AG04450 (cell line): Measurements from ENCODE around the gene PPARG. TPM values are rescaled to one million over a fixed set of nuclear protein-coding genes. Genes with fewer than 3 reads are reported as not detected.
"Not testable (repeated sequence)": the region's sequence is repeated elsewhere in the genome, so short reads cannot be mapped to it uniquely, and the experiment has no call there.

ENCODE experiments used
- CTCF ChIA-PET: fragments of 300-600, 350-600 bp; formaldehyde crosslinking; extraction: SDS; loops from one replicate; lab custom pipeline; 2022; ENCODE audit warnings: antibody characterized with exemption, inconsistent platforms; lab: Charles Lee
- POLR2A ChIA-PET: fragments of 350-600 bp; formaldehyde crosslinking; extraction: SDS; loops from one replicate; lab custom pipeline; 2021; ENCODE audit warnings: antibody characterized with exemption, inconsistent platforms; lab: Yijun Ruan, JAX
- DNase-seq: peaks from one replicate; pipeline ENCODE4 v3.0.0-alpha.2; 2011; ENCODE audit warnings: low read depth, low spot score
- H3K27ac ChIP-seq: one replicate; pipeline ENCODE4 v1.5.1; 2012; ENCODE audit warnings: low read depth, low read length, control low read depth
- H3K27me3 ChIP-seq: one replicate; pipeline ENCODE4 v1.6.0; 2012; ENCODE audit warnings: low read length; ENCODE audit not compliant: control insufficient read depth, insufficient read depth
- H3K4me3 ChIP-seq: 2 replicates; pipeline ENCODE4 v1.5.1; 2011; ENCODE audit warnings: mild to moderate bottlenecking, low read depth, low read length, control low read depth
- H3K9me3 ChIP-seq: 2 replicates; pipeline ENCODE4 v1.5.1; 2012; ENCODE audit warnings: low read length; ENCODE audit not compliant: control insufficient read depth, insufficient read depth
- polyA plus RNA-seq: library from polyadenylated mRNA; depleted of rRNA; stranded (reverse); fragments of >200 nt; gene quantifications from 2 replicates; pipeline ENCODE4 v1.2.3, GENCODE V29; 2011
- TF ChIP-seq, protein P1 (sequence below): IDR thresholded peaks from 2 replicates; pipeline ENCODE4 v1.5.1; 2011; ENCODE audit warnings: low read depth, low read length, control low read depth, inconsistent platforms

The PPARG gene
- polyA plus RNA-seq, 1 experiment, result 33.8 TPM

GRCh38 chr3:12446298-12446697 is 157.4 kb downstream of the PPARG start:
- POLR2A ChIA-PET, result no interaction called here
- DNase-seq, result no peak
- CTCF ChIA-PET, result interaction anchor here (0.7 kb wide), 1 partner anchor 126 kb away, joined by 5 read pairs; no protein-coding TSS in a partner anchor
- Histone ChIP-seq H3K4me3 (no peak overlapping the region), H3K27me3 (peaks cover 4% of the 10 kb centered on the region), H3K9me3 (no peaks in the 10 kb centered on the region), H3K27ac (peak overlapping the region; percentile 11)
- TF ChIP-seq, protein P1, sequence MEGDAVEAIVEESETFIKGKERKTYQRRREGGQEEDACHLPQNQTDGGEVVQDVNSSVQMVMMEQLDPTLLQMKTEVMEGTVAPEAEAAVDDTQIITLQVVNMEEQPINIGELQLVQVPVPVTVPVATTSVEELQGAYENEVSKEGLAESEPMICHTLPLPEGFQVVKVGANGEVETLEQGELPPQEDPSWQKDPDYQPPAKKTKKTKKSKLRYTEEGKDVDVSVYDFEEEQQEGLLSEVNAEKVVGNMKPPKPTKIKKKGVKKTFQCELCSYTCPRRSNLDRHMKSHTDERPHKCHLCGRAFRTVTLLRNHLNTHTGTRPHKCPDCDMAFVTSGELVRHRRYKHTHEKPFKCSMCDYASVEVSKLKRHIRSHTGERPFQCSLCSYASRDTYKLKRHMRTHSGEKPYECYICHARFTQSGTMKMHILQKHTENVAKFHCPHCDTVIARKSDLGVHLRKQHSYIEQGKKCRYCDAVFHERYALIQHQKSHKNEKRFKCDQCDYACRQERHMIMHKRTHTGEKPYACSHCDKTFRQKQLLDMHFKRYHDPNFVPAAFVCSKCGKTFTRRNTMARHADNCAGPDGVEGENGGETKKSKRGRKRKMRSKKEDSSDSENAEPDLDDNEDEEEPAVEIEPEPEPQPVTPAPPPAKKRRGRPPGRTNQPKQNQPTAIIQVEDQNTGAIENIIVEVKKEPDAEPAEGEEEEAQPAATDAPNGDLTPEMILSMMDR, result no peak

GRCh38 chr3:12447075-12447474 is 158.2 kb downstream of the PPARG start:
- Histone ChIP-seq H3K4me3 (no peak overlapping the region), H3K27me3 (peaks cover 4% of the 10 kb centered on the region), H3K9me3 (0 out of 2 replicates have a peak, but pooled peaks cover 2% of the 10 kb centered on the region), H3K27ac (no peak overlapping the region)
- CTCF ChIA-PET, result interaction anchor here (0.7 kb wide), 1 partner anchor 127 kb away, joined by 5 read pairs; no protein-coding TSS in a partner anchor
- POLR2A ChIA-PET, result no interaction called here
- DNase-seq, result no peak
- TF ChIP-seq, protein P1, result no peak

GRCh38 chr3:12448404-12449202 is 159.7 kb downstream of the PPARG start:
- H3K27me3 ChIP-seq, DNase-seq, H3K4me3 ChIP-seq, POLR2A ChIA-PET, H3K27ac ChIP-seq, H3K9me3 ChIP-seq, CTCF ChIA-PET: not testable (repeated sequence)

DNA sequence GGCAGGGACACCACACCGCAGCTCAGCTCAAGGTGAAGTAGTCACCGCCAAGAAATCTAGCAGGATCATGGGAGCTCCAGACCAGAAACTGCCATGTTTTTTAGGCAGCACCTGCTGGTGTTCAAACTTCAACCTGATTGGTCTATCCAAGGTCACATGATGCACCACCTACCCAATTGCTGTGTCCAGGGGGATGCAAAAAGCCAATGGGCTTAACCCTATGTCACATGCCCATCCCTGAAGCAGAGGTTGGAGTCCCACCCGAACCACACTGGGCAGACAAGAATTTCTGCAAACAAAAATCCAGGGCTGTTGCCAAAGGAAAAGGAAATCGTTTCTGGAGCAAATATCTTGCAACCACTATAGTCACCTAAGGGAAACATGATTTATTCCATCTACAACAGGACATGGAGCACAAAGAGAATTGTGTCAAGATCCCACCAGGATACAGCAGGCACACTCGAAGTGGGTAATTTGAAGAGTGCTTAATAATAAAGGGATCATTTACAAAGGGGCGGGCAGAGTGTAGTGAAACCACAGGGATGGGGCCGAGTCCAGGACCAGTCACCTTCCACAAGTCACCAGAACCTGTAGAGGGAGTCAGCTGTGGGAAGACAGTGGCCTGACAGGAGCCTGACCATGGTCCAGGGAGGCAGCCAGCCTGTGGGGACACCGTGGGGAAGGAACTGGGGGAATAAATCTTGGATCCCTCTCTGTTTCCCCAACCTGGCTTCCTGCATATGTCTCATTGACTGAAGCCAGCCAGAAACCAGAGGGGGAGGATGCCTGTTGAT is 161.2 kb downstream of the PPARG start:
- DNase-seq, result no peak
- H3K9me3 ChIP-seq, result 0 out of 2 replicates have a peak, but pooled peaks cover 2% of the 10 kb centered on the region
- POLR2A ChIA-PET, result no interaction called here
- H3K27ac ChIP-seq, result no peak overlapping the region
- no peak overlapping the region for H3K4me3 ChIP-seq
- CTCF ChIA-PET, result no interaction called here
- TF ChIP-seq, protein P1, result no peak
- H3K27me3 ChIP-seq, result peaks cover 4% of the 10 kb centered on the region

DNA sequence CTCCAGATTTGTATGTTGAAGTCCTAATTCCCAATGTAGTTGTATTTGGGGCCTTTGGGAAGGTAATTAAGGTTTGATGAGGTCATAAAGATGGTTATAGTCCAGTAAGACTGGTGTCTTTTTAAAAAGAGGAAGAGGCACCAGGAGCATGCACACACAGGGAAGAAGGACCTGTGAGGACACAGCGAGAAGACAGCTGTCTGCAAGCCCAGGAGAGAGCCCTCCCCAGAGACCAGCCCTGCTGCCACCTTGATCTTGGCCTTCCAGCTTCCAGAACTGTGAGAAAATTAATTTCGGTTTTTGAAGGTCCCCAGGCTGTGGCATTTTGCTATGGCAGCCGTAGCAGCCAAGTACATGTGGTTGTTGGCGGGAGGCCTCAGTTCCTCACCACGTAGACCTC is 162.6 kb downstream of the PPARG start:
- Histone ChIP-seq H3K27me3 (peaks cover 4% of the 10 kb centered on the region), H3K9me3 (0 out of 2 replicates have a peak, but pooled peaks cover 2% of the 10 kb centered on the region), H3K4me3 (no peak overlapping the region), H3K27ac (no peak overlapping the region)
- TF ChIP-seq, protein P1, result no peak
- ChIA-PET POLR2A (no interaction called here), CTCF (no interaction called here)
- no peak for DNase-seq
